HCT116 (cell line): ENCODE measurements around the gene UNC45A. TPM values are rescaled to one million over a fixed set of nuclear protein-coding genes. Genes with fewer than 3 reads are reported as not detected.

Experiments
- ATAC-seq: fragments of 200-7000 bp; cut with Tn5 transposase; 2 replicates; pipeline ENCODE4 v1.9.1; 2020; ENCODE audit warnings: mild to moderate bottlenecking, moderate library complexity
- BruUV-seq: library from RNA; stranded (reverse); fragments of 400-500 nt; replicated peaks from 2 replicates; lab custom pipeline; 2021; lab: Mats Ljungman, UMichigan
- CTCF ChIA-PET: fragments of 300-600 bp; sonication (Branson Sonifier 250); formaldehyde crosslinking; loops from one replicate; lab custom pipeline; 2021; ENCODE audit warnings: antibody characterized with exemption; lab: Charles Lee
- POLR2A ChIA-PET: fragments of 300-600, 350-600 bp; sonication (Branson Sonifier 250); formaldehyde crosslinking; loops from one replicate; lab custom pipeline; 2021; ENCODE audit warnings: antibody characterized with exemption; lab: Charles Lee
- RAD21 ChIA-PET, 2 experiments: fragments of 300-600 bp; sonication (Branson Sonifier 250); formaldehyde crosslinking; loops; one replicate each; lab custom pipeline; 2023; ENCODE audit warnings: low total read pairs in 2 of 2; ENCODE audit not compliant: uncharacterized antibody in 2 of 2, unreplicated experiment in 2 of 2, low non-redundant PET in 1 of 2; lab: Charles Lee
- DNase-seq: peaks from one replicate; pipeline ENCODE4 v3.0.0-alpha.2; 2010; ENCODE audit warnings: low read depth, low spot score
- H2AFZ ChIP-seq: fragments of 200-600 bp; shearing (Covaris generic), sonication (generic); 2 replicates; pipeline ENCODE4 v1.6.1; 2017; ENCODE audit warnings: low read depth, mixed run types, mixed read lengths, antibody characterized with exemption, low read length; ENCODE audit not compliant: poor library complexity, severe bottlenecking
- H3K27ac ChIP-seq: 2 replicates; pipeline ENCODE4 v1.5.1; 2012; ENCODE audit warnings: low read depth, low read length
- H3K27me3 ChIP-seq: fragments of 200-600 bp; sonication (generic); 2 replicates; pipeline ENCODE4 v1.6.1; 2016; ENCODE audit warnings: mixed run types, low read length, mixed read lengths; ENCODE audit not compliant: insufficient read depth
- H3K36me3 ChIP-seq, 2 experiments: fragments of 200-500 bp in 1 of 2; fragments of 200-600 bp in 1 of 2; sonication (Bioruptor generic) in 1 of 2; sonication (generic) in 1 of 2; 2 replicates each; pipeline versions ENCODE4 v1.5.1 to v1.6.1; 2014 to 2016; ENCODE audit warnings: low read length in 2 of 2, inconsistent platforms in 1 of 2, mixed read lengths in 1 of 2, mixed run types in 1 of 2; ENCODE audit not compliant: insufficient read depth in 2 of 2, control insufficient read depth in 1 of 2
- H3K4me1 ChIP-seq, 2 experiments: fragments of 200-600 bp in 1 of 2; sonication (generic) in 1 of 2; 2 replicates each; pipeline versions ENCODE4 v1.5.1 to v1.6.1; 2012 to 2017; ENCODE audit warnings: low read length in 2 of 2, inconsistent platforms in 1 of 2, mild to moderate bottlenecking in 1 of 2, mixed read lengths in 1 of 2, mixed run types in 1 of 2, moderate library complexity in 1 of 2; ENCODE audit not compliant: insufficient read depth in 2 of 2, control insufficient read depth in 1 of 2
- H3K4me2 ChIP-seq: fragments of 200-600 bp; sonication (generic); 2 replicates; pipeline ENCODE4 v1.6.1; 2017; ENCODE audit warnings: mixed run types, low read length, mixed read lengths
- H3K4me3 ChIP-seq, 2 experiments: fragments of 200-600 bp in 1 of 2; sonication (generic) in 1 of 2; replicated peaks in 1 of 2; 2 replicates each; pipeline ENCODE4 v1.5.1; 2011 to 2016; ENCODE audit warnings: low read length in 2 of 2, control low read depth in 1 of 2, low read depth in 1 of 2, mild to moderate bottlenecking in 1 of 2, mixed read lengths in 1 of 2, mixed run types in 1 of 2
- H3K79me2 ChIP-seq: fragments of 200-600 bp; sonication (generic); 2 replicates; pipeline ENCODE4 v1.6.1; 2017; ENCODE audit warnings: mild to moderate bottlenecking, mixed run types, low read length, moderate library complexity, mixed read lengths; ENCODE audit not compliant: insufficient read depth
- H3K9ac ChIP-seq: fragments of 200-600 bp; sonication (generic); 2 replicates; pipeline ENCODE4 v1.6.1; 2016; ENCODE audit warnings: low read length, mixed read lengths
- H3K9me2 ChIP-seq: fragments of 200-600 bp; sonication (generic), shearing (Covaris generic); 2 replicates; pipeline ENCODE4 v1.6.1; 2017; ENCODE audit warnings: mixed run types, mild to moderate bottlenecking, moderate library complexity; ENCODE audit not compliant: insufficient read depth
- H3K9me3 ChIP-seq, 2 experiments: fragments of 200-500 bp in 1 of 2; fragments of 200-600 bp in 1 of 2; sonication (Bioruptor generic) in 1 of 2; sonication (generic) in 1 of 2; 2 replicates each; pipeline ENCODE4 v1.6.1; 2014 to 2017; ENCODE audit warnings: low read length in 2 of 2, mixed read lengths in 2 of 2, inconsistent platforms in 1 of 2, low read depth in 1 of 2, mild to moderate bottlenecking in 1 of 2, mixed run types in 1 of 2, moderate library complexity in 1 of 2; ENCODE audit not compliant: control insufficient read depth in 1 of 2, insufficient read depth in 1 of 2
- H4K20me1 ChIP-seq: fragments of 200-600 bp; sonication (generic), shearing (Covaris generic); 2 replicates; pipeline ENCODE4 v1.6.1; 2017; ENCODE audit warnings: mixed run types, mild to moderate bottlenecking, moderate library complexity; ENCODE audit not compliant: insufficient read depth
- ATF3 ChIP-seq: IDR thresholded peaks from 2 replicates; pipeline ENCODE4 v1.6.1; 2012
- CBX3 ChIP-seq: IDR thresholded peaks from 2 replicates; pipeline ENCODE4 v1.6.1; 2012; ENCODE audit warnings: low read depth
- CTCF ChIP-seq, 3 experiments: fragments of 200-600 bp in 1 of 3; sonication (generic) in 1 of 3; IDR thresholded peaks in 2 of 3; conservative IDR thresholded peaks in 1 of 3; 2 replicates each; pipeline ENCODE4 v1.5.1; 2012 to 2017; ENCODE audit warnings: low read depth in 2 of 3, low read length in 2 of 3, antibody characterized with exemption in 1 of 3, borderline replicate concordance in 1 of 3, control low read depth in 1 of 3, mild to moderate bottlenecking in 1 of 3, mixed read lengths in 1 of 3, mixed run types in 1 of 3, moderate library complexity in 1 of 3; ENCODE audit not compliant: insufficient read depth in 1 of 3
- EZH2 ChIP-seq: fragments of 200-600 bp; sonication (generic); IDR thresholded peaks from 2 replicates; pipeline ENCODE4 v1.6.1; 2017; ENCODE audit warnings: antibody characterized with exemption, mixed run types
- RAD21 ChIP-seq: IDR thresholded peaks from 2 replicates; pipeline ENCODE4 v1.6.1; 2012; ENCODE audit warnings: low read depth, mild to moderate bottlenecking
- TCF7L2 ChIP-seq: IDR thresholded peaks from 2 replicates; pipeline ENCODE4 v1.7.0; 2011; ENCODE audit warnings: borderline replicate concordance, inconsistent platforms; ENCODE audit not compliant: insufficient read depth, insufficient read length; ENCODE audit errors: extremely low read depth
- YY1 ChIP-seq: IDR thresholded peaks from 2 replicates; pipeline ENCODE4 v1.6.1; 2011; ENCODE audit warnings: low read length, low read depth, moderate library complexity, mild to moderate bottlenecking; ENCODE audit not compliant: insufficient replicate concordance; ENCODE audit errors: extremely low read depth
- ZNF274 ChIP-seq: fragments of 200-500 bp; sonication (Bioruptor generic); IDR thresholded peaks from 2 replicates; pipeline ENCODE4 v1.6.1; 2014; ENCODE audit warnings: mild to moderate bottlenecking, low read depth, low read length, inconsistent platforms
- intact Hi-C: fragments of 100-400 bp; cut with micrococcal nuclease; formaldehyde crosslinking; loops from 2 replicates; pipeline ENCODE4 v1.10.0; 2022
- total RNA-seq: library from RNA; stranded (reverse); gene quantifications from one replicate; pipeline ENCODE4 v1.2.1, GENCODE V29; 2021; ENCODE audit not compliant: unreplicated experiment

UNC45A gene
- total RNA-seq, 1 experiment from 2014 or later = 95.4 TPM

DNA sequence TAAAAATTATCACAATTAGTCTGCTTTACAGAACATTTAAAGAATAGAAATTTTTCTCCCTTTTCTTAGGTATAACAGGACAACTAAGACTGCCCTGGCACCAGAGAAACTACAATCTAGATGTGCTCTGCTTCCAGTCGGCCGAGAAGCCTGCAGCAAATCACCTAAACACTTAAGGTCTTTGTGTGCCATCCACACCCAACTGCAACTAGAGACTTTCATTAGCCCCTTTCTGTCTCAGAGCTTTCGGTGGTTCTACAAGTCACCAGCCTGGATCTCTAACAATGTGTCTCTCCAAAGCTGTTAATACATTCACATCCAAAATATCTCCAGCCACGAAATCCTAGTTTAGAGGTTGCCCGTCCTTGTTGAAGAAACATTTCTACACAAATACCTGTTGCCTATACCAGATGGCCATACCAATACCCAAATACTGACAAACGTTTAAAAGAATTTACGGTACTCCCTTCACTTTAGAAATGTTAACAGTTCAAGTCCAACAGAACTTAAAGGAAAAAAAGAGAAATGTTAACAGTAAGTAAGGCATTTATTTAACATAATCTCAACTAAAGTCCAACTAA is 52.6 kb downstream of the UNC45A start:
- CTCF ChIA-PET = interaction anchor here (1.3 kb wide), 1 partner anchor 53 kb away, joined by 4 read pairs; the partner anchor contains the start of gene UNC45A
- intact Hi-C loops = no loop called here

More for the DNA sequence above, 52.6 kb downstream of the UNC45A start:
- H2AFZ ChIP-seq = no peak overlapping the region
- no peaks in the 10 kb centered on the region for H4K20me1 ChIP-seq
- H3K27ac ChIP-seq = no peak overlapping the region
- ChIA-PET RAD21 (no interaction called here), POLR2A (no interaction called here)
- TF ChIP-seq RAD21 (no peak), CBX3 (no peak), EZH2 (no peak), TCF7L2 (no peak), ZNF274 (no peak), ATF3 (no peak), YY1 (no peak), CTCF (IDR thresholded peaks at IDR 0.05 in 2 of 3, conservative IDR thresholded peaks at IDR 0.05 in 1 of 3; ENCODE audit: borderline replicate concordance in 1 of 3, insufficient read depth in 1 of 3, low read depth in 2 of 3, low read length in 2 of 3) (no peak)
- H3K9me2 ChIP-seq = no peaks in the 10 kb centered on the region
- DNase-seq = no peak
- peaks cover 8 to 26% of the 10 kb centered on the region in 2 experiments; a peak in 3 of 4 replicates for H3K36me3 ChIP-seq
- H3K79me2 ChIP-seq = peaks cover 100% of the 10 kb centered on the region
- H3K9ac ChIP-seq = no peak overlapping the region
- peaks cover 2 to 8% of the 10 kb centered on the region in 2 experiments for H3K4me1 ChIP-seq
- no peaks in the 10 kb centered on the region for H3K9me3 ChIP-seq
- no peak overlapping the region for H3K4me3 ChIP-seq
- no peaks in the 10 kb centered on the region for H3K27me3 ChIP-seq
- ATAC-seq = no peak
- no peak overlapping the region for H3K4me2 ChIP-seq
- BruUV-seq = no TSS peak
